ENCODE data around the gene GALK1.

The GALK1 gene

GRCh38 chr17:75724016-75725003, 40.7 kb downstream of the GALK1 start:
- DNase-seq (ENCODE audit: low spot score), result no peak

GRCh38 chr17:75723171-75723930, 41.6 kb downstream of the GALK1 start:
- DNase-seq (ENCODE audit: low spot score), result no peak

DNA sequence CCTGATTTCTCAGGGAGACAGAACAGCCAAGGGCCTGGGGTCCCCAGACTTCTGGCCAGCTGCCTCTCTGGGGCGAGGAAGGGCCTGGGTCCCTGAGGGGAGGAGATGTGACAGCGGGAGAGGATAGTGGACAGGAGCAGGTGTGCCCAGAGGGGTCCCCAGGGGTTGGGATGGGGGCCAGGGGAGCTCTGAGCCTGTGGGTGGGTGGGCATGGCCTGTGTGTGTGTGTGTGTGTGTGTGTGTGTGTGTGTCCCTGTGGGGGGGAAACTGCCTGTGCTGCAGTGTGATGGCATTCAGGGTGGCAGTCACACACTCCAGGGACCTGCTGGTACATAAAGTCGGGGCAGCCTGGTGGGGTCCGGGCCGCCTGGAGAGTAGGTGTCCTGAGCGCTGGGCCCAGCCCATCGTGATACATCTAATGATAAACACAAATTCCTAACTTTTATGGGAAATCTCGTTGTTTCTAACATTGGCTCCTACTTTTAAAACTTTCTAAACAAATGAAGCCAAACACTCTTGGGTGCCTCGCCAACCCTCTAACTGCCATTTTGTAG, 42.4 kb downstream of the GALK1 start:
- DNase-seq (ENCODE audit: low spot score), result no peak

DNA sequence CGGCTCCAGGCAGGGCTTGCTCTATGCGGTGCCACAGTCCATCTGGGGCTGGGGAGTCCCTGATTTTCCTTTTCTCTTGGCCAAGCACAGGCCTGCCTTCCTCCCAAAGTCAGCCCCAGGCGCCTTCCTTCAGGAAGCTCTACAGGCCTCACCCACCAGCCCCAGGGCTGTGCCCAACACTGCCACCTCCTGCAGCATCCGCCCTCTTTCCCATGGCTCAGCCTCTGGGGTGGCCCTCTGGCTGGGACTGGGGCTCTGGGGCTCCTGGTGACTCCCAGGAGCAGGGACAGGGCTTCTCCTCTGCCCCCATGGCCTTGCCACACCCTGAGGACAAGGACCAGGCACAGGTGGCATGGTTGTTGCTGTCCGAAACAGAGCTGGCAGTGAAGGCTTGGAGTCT, 42.9 kb downstream of the GALK1 start:
- no peak for DNase-seq (ENCODE audit: low spot score)

DNA sequence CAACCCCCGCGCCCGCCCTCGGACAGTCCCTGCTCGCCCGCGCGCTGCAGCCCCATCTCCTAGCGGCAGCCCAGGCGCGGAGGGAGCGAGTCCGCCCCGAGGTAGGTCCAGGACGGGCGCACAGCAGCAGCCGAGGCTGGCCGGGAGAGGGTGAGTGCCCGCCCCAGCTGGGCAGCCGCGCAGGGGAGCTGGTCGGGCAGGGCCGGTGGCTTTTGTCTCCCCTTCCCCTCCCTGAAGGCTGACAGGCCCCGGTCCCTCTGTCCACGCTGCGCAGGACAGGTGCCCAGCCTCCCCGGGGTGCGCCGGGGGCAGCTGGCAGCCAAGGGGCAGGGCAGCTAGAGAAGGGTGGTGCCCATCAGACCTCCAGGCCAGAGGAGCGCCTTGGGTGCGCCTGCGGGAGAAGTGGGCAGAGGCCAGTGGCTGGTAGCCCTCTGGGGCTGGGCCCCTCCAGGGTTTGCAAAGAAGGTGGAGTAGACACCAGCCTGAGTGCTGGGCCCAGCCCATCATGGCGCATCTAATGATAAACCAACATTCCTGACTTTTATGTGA, 43.5 kb downstream of the GALK1 start:
- DNase-seq (ENCODE audit: low spot score), result no peak

GRCh38 chr17:75720656-75721462, 44.1 kb downstream of the GALK1 start, which contains the start of gene ITGB4:
Gene ITGB4, plus strand, starts transcription at chr17:75721459. Its CDS starts 3,245 bp downstream, at chr17:75724704.
- peak; percentile 45 for DNase-seq (ENCODE audit: low spot score)

GRCh38 chr17:75719732-75720131, 45.3 kb downstream of the GALK1 start:
- DNase-seq (ENCODE audit: low spot score), result no peak

DNA sequence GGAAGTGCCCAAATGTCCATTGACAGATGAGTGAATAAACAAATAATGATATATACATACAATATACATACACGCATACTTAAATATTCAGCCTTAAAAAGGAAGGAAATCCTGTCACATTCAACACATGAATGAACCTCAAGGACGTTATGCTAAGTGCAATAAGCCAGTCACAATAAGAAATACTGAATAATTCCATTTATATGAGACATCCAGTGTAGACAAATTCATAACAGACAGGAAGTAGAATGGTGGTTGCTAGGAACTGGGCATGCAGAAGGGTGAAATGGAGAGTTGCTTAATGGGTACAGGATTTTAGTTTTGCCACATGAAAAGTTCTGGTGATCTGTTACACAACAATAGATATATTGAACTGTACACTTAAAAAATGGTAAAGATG, 52.5 kb downstream of the GALK1 start:
- no peak for DNase-seq (ENCODE audit: low spot score)

All from putamen (tissue), 1 donor.